K562 (cell line): ENCODE measurements around the gene IGLON5. TPM values are rescaled to one million over a fixed set of nuclear protein-coding genes. Genes with fewer than 3 reads are reported as not detected.
A peak's percentile ranks its signal among the peaks of the same experiment; 100 is the strongest.

Experiments used
- CHD7 ChIP-seq: fragments of 200-600 bp; sonication (generic); IDR thresholded peaks from one replicate; pipeline ENCODE4 v1.6.1; 2012; ENCODE audit warnings: mild to moderate bottlenecking, low read depth, low read length, inconsistent platforms
- EHMT2 ChIP-seq: fragments of 450-650 bp; IDR thresholded peaks from 2 replicates; pipeline ENCODE4 v1.6.1; 2018; ENCODE audit warnings: antibody characterized with exemption
- JUN ChIP-seq, 2 experiments: sonication (generic) in 1 of 2; formaldehyde crosslinking in 1 of 2; IDR thresholded peaks; 2 replicates each; pipeline versions ENCODE4 v1.6.1 to v1.8.0; 2012 to 2022; ENCODE audit warnings: borderline replicate concordance in 2 of 2, mild to moderate bottlenecking in 2 of 2, improper control_type of control experiment in 1 of 2, low read depth in 1 of 2, low read length in 1 of 2, missing genetic modification reagents in 1 of 2
- MAX ChIP-seq: sonication (generic); formaldehyde crosslinking; IDR thresholded peaks from 2 replicates; pipeline ENCODE4 v1.9.0; 2022; ENCODE audit warnings: mild to moderate bottlenecking, missing genetic modification reagents
- NCOA6 ChIP-seq: fragments of 450-650 bp; IDR thresholded peaks from 2 replicates; pipeline ENCODE4 v1.6.1; 2017; ENCODE audit warnings: mild to moderate bottlenecking
- PYGO2 ChIP-seq: fragments of 450-650 bp; IDR thresholded peaks from 2 replicates; pipeline ENCODE4 v1.6.1; 2016; ENCODE audit warnings: mild to moderate bottlenecking, missing genetic modification characterization, moderate library complexity, missing compliant biosample characterization
- SAFB2 ChIP-seq: fragments of 200-400 bp; formaldehyde crosslinking; IDR thresholded peaks from 2 replicates; pipeline ENCODE4 v1.6.1; 2018; ENCODE audit warnings: borderline replicate concordance, low read length, low read depth, moderate library complexity; ENCODE audit not compliant: severe bottlenecking
- SMC3 ChIP-seq: conservative IDR thresholded peaks from 2 replicates; pipeline ENCODE4 v1.6.1; 2011; ENCODE audit warnings: low read depth, low read length, improper control_type of control experiment; ENCODE audit not compliant: insufficient read depth
- TCF7L2 ChIP-seq: fragments of 150-350 bp; IDR thresholded peaks from 2 replicates; pipeline ENCODE4 v1.6.1; 2016; ENCODE audit warnings: low read depth, mild to moderate bottlenecking, low read length, moderate library complexity
- TRIM24 ChIP-seq, 2 experiments: fragments of 450-650 bp; IDR thresholded peaks; 2 replicates each; pipeline ENCODE4 v1.6.1; 2016
- VEZF1 ChIP-seq: fragments of 200-800 bp; sonication (Bioruptor generic); IDR thresholded peaks from 2 replicates; pipeline ENCODE4 v1.6.1; 2017; ENCODE audit warnings: missing genetic modification characterization, missing compliant biosample characterization
- ZNF197 ChIP-seq: fragments of 200-800 bp; sonication (Bioruptor generic); IDR thresholded peaks from 2 replicates; pipeline ENCODE4 v1.6.1; 2016; ENCODE audit warnings: low read depth, missing genetic modification characterization, missing compliant biosample characterization
- ZNF277 ChIP-seq: fragments of 250-450 bp; sonication (Bioruptor Pico); IDR thresholded peaks from 2 replicates; pipeline ENCODE4 v1.8.0; 2022; ENCODE audit warnings: inconsistent platforms, mild to moderate bottlenecking, moderate library complexity, borderline replicate concordance
- polyA plus RNA-seq, 8 experiments: library from polyadenylated mRNA; depleted of rRNA in 4 of 8; stranded (reverse) in 5 of 8; unstranded in 3 of 8; fragments of >200 nt; fragmentation: Nextera tagmentation in 2 of 8; fragmentation: Illumina TruSeq in 1 of 8; extraction: Ambion mirVana in 2 of 8; extraction: Trizol in 1 of 8; gene quantifications; 2 replicates each; pipeline versions ENCODE4 v1.2.1 to v1.2.3, GENCODE V29; 2011 to 2014; ENCODE audit warnings: inconsistent platforms in 1 of 8, missing spikeins in 1 of 8
- total RNA-seq, 7 experiments: library from RNA; depleted of rRNA in 6 of 7; stranded (reverse); fragments of >200 nt in 6 of 7; fragmentation: Illumina TruSeq in 2 of 7; extraction: Trizol in 2 of 7; gene quantifications; 2 replicates each; pipeline versions ENCODE4 v1.2.1 to v1.2.3, GENCODE V29; 2011 to 2021; ENCODE audit warnings: low replicate concordance in 1 of 7

IGLON5 gene
- total and polyA plus RNA-seq, 9 of the 15 experiments (the other 6 are each of a cell fraction or from before 2014, with no cell fraction given): 0.03 to 0.22 (median 0.14) TPM; not detected in 2

DNA sequence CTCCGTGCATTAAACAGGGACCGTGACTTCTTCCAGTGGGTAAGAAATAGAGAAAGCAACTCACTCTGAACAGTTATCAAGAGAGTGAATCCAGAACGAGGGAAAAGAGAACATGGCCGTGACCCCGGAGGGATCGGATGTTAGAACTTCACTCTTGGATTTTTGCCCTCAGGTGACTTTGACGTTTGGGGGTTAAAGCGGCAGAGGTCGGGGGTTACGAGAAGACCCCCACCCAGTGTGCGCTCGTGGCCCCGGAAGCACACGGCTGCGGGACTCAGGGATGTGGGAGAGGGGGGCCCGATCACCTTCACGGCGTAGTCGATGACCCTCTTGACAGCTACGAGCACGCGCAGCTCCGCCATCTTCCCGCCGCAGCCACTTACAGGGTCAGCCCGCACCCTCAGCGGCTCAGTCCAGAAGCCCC is 54.5 kb downstream of the IGLON5 start, which contains the start of gene ETFB (continued):
- no peak for TF ChIP-seq NCOA6
- TF ChIP-seq SAFB2: no peak
- no peak for TF ChIP-seq TCF7L2
- no peak for TF ChIP-seq JUN (IDR thresholded peaks at IDR 0.05; ENCODE audit: borderline replicate concordance, low read depth, low read length)
- no peak for TF ChIP-seq JUN (CRISPR knock-in tag; IDR thresholded peaks at IDR 0.05; ENCODE audit: borderline replicate concordance)
- TF ChIP-seq CHD7: no peak
- TF ChIP-seq MAX (CRISPR knock-in tag): peak; percentile 62; the same call in 1 of the 2 replicates
- TF ChIP-seq VEZF1 (CRISPR knock-in tag): no peak
- no peak for TF ChIP-seq ZNF197
- no peak for TF ChIP-seq TRIM24 (IDR thresholded peaks at IDR 0.05)
- TF ChIP-seq PYGO2: no peak
- no peak for TF ChIP-seq EHMT2
- no peak for TF ChIP-seq SMC3
- TF ChIP-seq ZNF277 (CRISPR knock-in tag): no peak
